UCSD-AML1 (cell line): ENCODE data around the gene ABI3BP.

Experiments
- DNase-seq: peaks from one replicate; lab custom pipeline; 2025; ENCODE audit not compliant: unreplicated experiment; lab: John Stamatoyannopoulos, UW

The ABI3BP gene

GRCh38 chr3:100893590-100893989 lies 99.6 kb downstream of the ABI3BP start:
- no peak for DNase-seq

- DNase-seq = peak; percentile 7
Measured at GRCh38 chr3:100893108-100893507, 100.1 kb downstream of the ABI3BP start.

- DNase-seq = no peak
Measured at GRCh38 chr3:100891827-100892226, 101.4 kb downstream of the ABI3BP start.

GRCh38 chr3:100891033-100891432 lies 102.2 kb downstream of the ABI3BP start:
- DNase-seq = no peak

- no peak for DNase-seq
Measured at GRCh38 chr3:100888881-100889280, 104.3 kb downstream of the ABI3BP start.

GRCh38 chr3:100882571-100882984 lies 110.6 kb downstream of the ABI3BP start:
- no peak for DNase-seq

GRCh38 chr3:100880845-100881244 lies 112.4 kb downstream of the ABI3BP start:
- no peak for DNase-seq

GRCh38 chr3:100880072-100880471 lies 113.1 kb downstream of the ABI3BP start:
- DNase-seq = no peak

- DNase-seq = no peak
Measured at GRCh38 chr3:100879195-100879810, 113.9 kb downstream of the ABI3BP start.

GRCh38 chr3:100877286-100877685 lies 115.9 kb downstream of the ABI3BP start:
- no peak for DNase-seq

GRCh38 chr3:100875239-100875638 lies 118.0 kb downstream of the ABI3BP start:
- no peak for DNase-seq

GRCh38 chr3:100873611-100874010 lies 119.6 kb downstream of the ABI3BP start:
- DNase-seq = no peak

- no peak for DNase-seq
Measured at GRCh38 chr3:100871306-100871705, 121.9 kb downstream of the ABI3BP start.

- no peak for DNase-seq
Measured at GRCh38 chr3:100869787-100870186, 123.4 kb downstream of the ABI3BP start.

GRCh38 chr3:100868894-100869293 lies 124.3 kb downstream of the ABI3BP start:
- DNase-seq = no peak

GRCh38 chr3:100868096-100868495 lies 125.1 kb downstream of the ABI3BP start:
- no peak for DNase-seq

- no peak for DNase-seq
Measured at GRCh38 chr3:100865442-100865841, 127.8 kb downstream of the ABI3BP start.

GRCh38 chr3:100864471-100865250 lies 128.6 kb downstream of the ABI3BP start:
- no peak for DNase-seq

GRCh38 chr3:100857863-100858262 lies 135.4 kb downstream of the ABI3BP start:
- no peak for DNase-seq

- no peak for DNase-seq
Measured at GRCh38 chr3:100856821-100857220, 136.4 kb downstream of the ABI3BP start.

- no peak for DNase-seq
Measured at GRCh38 chr3:100852840-100853239, 140.4 kb downstream of the ABI3BP start.

- DNase-seq = no peak
Measured at GRCh38 chr3:100850701-100851100, 142.5 kb downstream of the ABI3BP start.

GRCh38 chr3:100850156-100850555 lies 143.1 kb downstream of the ABI3BP start:
- no peak for DNase-seq
